Endothelial cell of umbilical vein (primary cell): ENCODE measurements around the gene MEGF11. TPM values are rescaled to one million over a fixed set of nuclear protein-coding genes. Genes with fewer than 3 reads are reported as not detected.

Experiments used
- BruUV-seq: library from RNA; stranded (reverse); fragments of 400-500 nt; replicated peaks from 2 replicates; lab custom pipeline; 2021; lab: Mats Ljungman, UMichigan
- CTCF ChIA-PET: fragments of 300-600, 350-600 bp; sonication (Branson Sonifier 250); formaldehyde crosslinking; loops from one replicate; lab custom pipeline; 2021; ENCODE audit warnings: antibody characterized with exemption, inconsistent platforms; lab: Charles Lee
- POLR2A ChIA-PET: fragments of 300-600, 350-600 bp; sonication (Branson Sonifier 250); formaldehyde crosslinking; loops from one replicate; lab custom pipeline; 2021; ENCODE audit warnings: antibody characterized with exemption, inconsistent platforms; lab: Charles Lee
- DNase-seq: peaks from one replicate; pipeline ENCODE4 v3.0.0-alpha.2; 2011; ENCODE audit warnings: low read depth, low spot score
- FAIRE-seq: peaks from 2 replicates; lab custom pipeline; 2011; peaks lifted over from hg19 to GRCh38; lab: Jason Lieb, UNC
- H2AFZ ChIP-seq: 2 replicates; pipeline ENCODE4 v1.6.0; 2012; ENCODE audit warnings: low read depth, low read length, control low read depth, inconsistent platforms
- H3K27ac ChIP-seq: 2 replicates; pipeline ENCODE4 v1.5.1; 2011; ENCODE audit warnings: low read depth, mild to moderate bottlenecking, control low read depth, low read length, moderate library complexity; ENCODE audit not compliant: insufficient read depth
- H3K27me3 ChIP-seq, 2 experiments: 2 replicates each; pipeline versions ENCODE4 v1.6.0 to v1.6.1; 2011; ENCODE audit warnings: low read length in 2 of 2, mixed read lengths in 1 of 2; ENCODE audit not compliant: control insufficient read depth in 2 of 2, insufficient read depth in 2 of 2
- H3K36me3 ChIP-seq, 2 experiments: 2 replicates in 1 of 2; 3 replicates in 1 of 2; pipeline ENCODE4 v1.5.1; 2011; ENCODE audit warnings: low read length in 2 of 2, mild to moderate bottlenecking in 1 of 2, moderate library complexity in 1 of 2; ENCODE audit not compliant: control insufficient read depth in 2 of 2, insufficient read depth in 2 of 2; ENCODE audit errors: extremely low read depth in 1 of 2
- H3K4me1 ChIP-seq: 3 replicates; pipeline ENCODE4 v1.5.1; 2011; ENCODE audit warnings: mild to moderate bottlenecking, low read length; ENCODE audit not compliant: control insufficient read depth, insufficient read depth; ENCODE audit errors: extremely low read depth
- H3K4me2 ChIP-seq: 2 replicates; pipeline ENCODE4 v1.6.1; 2011; ENCODE audit warnings: low read length, control low read depth, mixed read lengths; ENCODE audit not compliant: insufficient read depth
- H3K4me3 ChIP-seq, 3 experiments: fragments of 200-600 bp in 1 of 3; sonication (generic), shearing (Covaris generic) in 1 of 3; replicated peaks in 1 of 3; 2 replicates each; pipeline ENCODE4 v1.5.1; 2011 to 2016; ENCODE audit warnings: control low read depth in 3 of 3, low read length in 3 of 3, mild to moderate bottlenecking in 2 of 3, inconsistent platforms in 1 of 3, low read depth in 1 of 3, moderate library complexity in 1 of 3; ENCODE audit not compliant: insufficient read depth in 1 of 3
- H3K79me2 ChIP-seq: 2 replicates; pipeline ENCODE4 v1.6.0; 2012; ENCODE audit warnings: low read length, inconsistent platforms; ENCODE audit not compliant: control insufficient read depth, insufficient read depth
- H3K9ac ChIP-seq: replicated peaks from 2 replicates; pipeline ENCODE3; 2011; ENCODE audit warnings: low read length, control low read depth; ENCODE audit not compliant: insufficient read depth; ENCODE audit errors: extremely low read depth
- H3K9me1 ChIP-seq: replicated peaks from 3 replicates; pipeline ENCODE4 v1.6.0; 2011; ENCODE audit warnings: mild to moderate bottlenecking, low read length; ENCODE audit not compliant: control insufficient read depth, insufficient read depth; ENCODE audit errors: extremely low read depth
- H3K9me3 ChIP-seq: replicated peaks from 2 replicates; pipeline ENCODE4 v1.5.1; 2012; ENCODE audit warnings: low read length, inconsistent platforms; ENCODE audit not compliant: control insufficient read depth, insufficient read depth
- H4K20me1 ChIP-seq: replicated peaks from 2 replicates; pipeline ENCODE3; 2011; ENCODE audit warnings: mild to moderate bottlenecking, low read length; ENCODE audit not compliant: control insufficient read depth, insufficient read depth; ENCODE audit errors: extremely low read depth
- CTCF ChIP-seq, 2 donors: IDR thresholded peaks; 1 replicate in 1 of 2; 2 replicates in 1 of 2; pipeline ENCODE4 v1.5.1; 2011; ENCODE audit warnings: low read length in 2 of 2, mild to moderate bottlenecking in 2 of 2, moderate library complexity in 2 of 2, control low read depth in 1 of 2, inconsistent platforms in 1 of 2, low read depth in 1 of 2; ENCODE audit not compliant: insufficient read depth in 1 of 2; ENCODE audit errors: extremely low read depth in 1 of 2
- EZH2 ChIP-seq: IDR thresholded peaks from 2 replicates; pipeline ENCODE4 v1.6.1; 2012; ENCODE audit warnings: borderline replicate concordance, low read depth, mild to moderate bottlenecking, moderate library complexity, low read length, inconsistent platforms; ENCODE audit not compliant: severe bottlenecking
- FOS ChIP-seq: IDR thresholded peaks from 2 replicates; pipeline ENCODE4 v1.6.1; 2011; ENCODE audit warnings: mild to moderate bottlenecking, low read length, moderate library complexity, borderline replicate concordance; ENCODE audit not compliant: insufficient read depth
- GATA2 ChIP-seq: IDR thresholded peaks from 2 replicates; pipeline ENCODE4 v1.7.0; 2011; ENCODE audit warnings: low read depth, mild to moderate bottlenecking, moderate library complexity, mixed read lengths, low read length; ENCODE audit not compliant: insufficient read length, insufficient read depth
- JUN ChIP-seq: IDR thresholded peaks from 2 replicates; pipeline ENCODE4 v1.6.1; 2011; ENCODE audit warnings: borderline replicate concordance, low read depth; ENCODE audit not compliant: insufficient read length, insufficient read depth
- MAX ChIP-seq: IDR thresholded peaks from 2 replicates; pipeline ENCODE4 v1.6.1; 2011; ENCODE audit not compliant: insufficient read depth, insufficient read length
- MYC ChIP-seq: IDR thresholded peaks from one replicate; pipeline ENCODE4 v1.6.1; 2011; ENCODE audit warnings: mild to moderate bottlenecking, low read depth, low read length
- POLR2A ChIP-seq: IDR thresholded peaks from 2 replicates; pipeline ENCODE4 v1.6.1; 2012; ENCODE audit warnings: low read depth, mild to moderate bottlenecking, control low read depth, low read length
- POLR2AphosphoS5 ChIP-seq: IDR thresholded peaks from 2 replicates; pipeline ENCODE4 v1.6.1; 2012; ENCODE audit warnings: low read depth, mild to moderate bottlenecking, control low read depth, low read length, moderate library complexity; ENCODE audit not compliant: insufficient read depth
- dilution Hi-C: fragments of 300-500 bp; cut with MboI; formaldehyde crosslinking; loops from one replicate; pipeline ENCODE4 v1.15.0; 2019; ENCODE audit warnings: low sequenced_read_pairs; ENCODE audit not compliant: extremely low pct_ligation_motif_present
- intact Hi-C: fragments of 100-400 bp; cut with micrococcal nuclease; formaldehyde crosslinking; loops from one replicate; pipeline ENCODE4 v1.10.0; 2022
- polyA plus RNA-seq, 4 experiments: library from polyadenylated mRNA; depleted of rRNA in 3 of 4; stranded (reverse) in 3 of 4; unstranded in 1 of 4; fragments of >200 nt; gene quantifications; 2 replicates each; pipeline versions ENCODE4 v1.2.1 to v1.2.3, GENCODE V29; 2011 to 2012; ENCODE audit warnings: missing spikeins in 1 of 4
- total RNA-seq: library from RNA; stranded (reverse); gene quantifications from 2 replicates; pipeline ENCODE4 v1.2.3, GENCODE V29; 2021

Gene MEGF11
- total and polyA plus RNA-seq, 2 donors (not counting 3 experiments of a cell fraction or from before 2014, with no cell fraction given), result not detected

DNA sequence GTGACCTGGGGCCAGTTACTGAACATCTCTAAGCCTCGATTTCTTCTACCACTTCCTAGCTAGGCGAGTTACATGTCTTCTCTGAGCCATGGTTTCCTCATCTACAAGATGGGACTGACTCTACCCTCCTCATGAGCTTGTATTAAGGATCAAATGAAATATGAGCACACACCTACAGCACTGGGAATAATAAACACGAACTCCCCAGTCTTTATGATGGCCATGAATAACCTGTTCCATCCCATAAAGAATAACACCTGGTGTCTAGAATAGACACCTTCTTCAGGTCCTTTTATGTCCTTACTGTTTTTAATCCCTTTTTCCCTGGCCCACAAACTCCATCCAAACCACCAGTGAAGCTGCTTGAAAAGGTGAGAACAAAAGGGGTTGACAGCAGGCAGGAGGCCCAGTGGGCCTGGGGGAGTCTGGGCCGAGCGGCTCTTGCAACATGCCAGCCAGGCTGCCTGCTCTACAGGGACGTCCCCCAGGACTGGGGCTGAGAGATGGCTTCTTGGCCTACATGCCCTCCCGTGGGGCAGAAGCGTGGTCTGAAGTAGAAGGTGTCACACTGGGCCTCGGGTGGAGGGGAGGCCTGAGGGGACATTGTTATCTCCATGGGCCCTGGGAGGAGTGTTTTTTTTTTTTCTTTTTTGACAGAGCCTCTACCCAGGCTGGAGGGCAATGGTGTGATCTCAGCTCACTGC, 206.1 kb downstream of the MEGF11 start:
- no peak for TF ChIP-seq JUN
- no peak for TF ChIP-seq GATA2
- TF ChIP-seq EZH2, result no peak
- no peak for TF ChIP-seq FOS
- no peak for TF ChIP-seq CTCF (IDR thresholded peaks at IDR 0.05; ENCODE audit: extremely low read depth in 1 of 2, insufficient read depth in 1 of 2, low read depth in 1 of 2, low read length in 2 of 2)
- no peak for TF ChIP-seq POLR2A
- TF ChIP-seq MAX, result no peak
- TF ChIP-seq POLR2AphosphoS5, result no peak
- TF ChIP-seq MYC, result no peak
- Histone ChIP-seq H2AFZ (no peak overlapping the region), H3K4me3 (no peak overlapping the region), H3K9ac (no peak overlapping the region), H3K27ac (no peak overlapping the region), H3K36me3 (no peaks in the 10 kb centered on the region), H3K79me2 (no peaks in the 10 kb centered on the region), H3K9me1 (no peaks in the 10 kb centered on the region), H3K9me3 (no peaks in the 10 kb centered on the region), H3K27me3 (peaks cover 2 to 4% of the 10 kb centered on the region in 2 experiments), H4K20me1 (no peaks in the 10 kb centered on the region), H3K4me2 (no peak overlapping the region), H3K4me1 (no peaks in the 10 kb centered on the region)
- no peak for FAIRE-seq
- ChIA-PET CTCF (interaction anchor here (1.3 kb wide), 1 partner anchor 192 kb away, joined by 3 read pairs; no protein-coding TSS in a partner anchor), POLR2A (no interaction called here)
- intact Hi-C loops (no loop called here), dilution Hi-C loops (no loop called here)
- DNase-seq, result no peak
- no TSS peak for BruUV-seq
